ENCODE data around the gene PPP1R8.
"Not testable (repeated sequence)": the region's sequence is repeated elsewhere in the genome, so short reads cannot be mapped to it uniquely, and the experiment has no call there.

DNA sequence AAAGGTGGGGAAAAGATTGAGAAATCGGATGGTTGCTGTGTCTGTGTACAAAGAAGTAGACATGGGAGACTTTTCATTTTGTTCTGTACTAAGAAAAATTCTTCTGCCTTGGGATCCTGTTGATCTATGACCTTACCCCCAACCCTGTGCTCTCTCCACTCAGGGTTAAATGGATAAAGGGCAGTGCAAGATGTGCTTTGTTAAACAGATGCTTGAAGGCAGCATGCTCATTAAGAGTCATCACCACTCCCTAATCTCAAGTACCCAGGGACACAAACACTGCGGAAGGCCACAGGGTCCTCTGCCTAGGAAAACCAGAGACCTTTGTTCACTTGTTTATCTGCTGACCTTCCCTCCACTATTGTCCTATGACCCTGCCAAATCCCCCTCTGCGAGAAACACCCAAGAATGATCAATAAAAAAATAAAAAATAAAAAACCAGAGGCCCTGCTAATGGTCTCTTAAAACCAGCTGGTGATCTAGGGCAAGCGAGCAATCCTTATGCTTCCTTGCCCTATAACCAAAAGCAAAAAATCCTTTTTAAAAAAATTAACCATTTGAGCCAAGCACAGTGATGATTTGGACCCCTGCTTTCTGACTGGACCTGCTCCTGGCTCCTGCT lies 1.1 kb upstream of the PPP1R8 start:
- TF ChIP-seq ATF2 (CRISPR knock-in tag; IDR thresholded peaks at IDR 0.05; ENCODE audit: borderline replicate concordance, low read depth); CREB1 (CRISPR knock-in tag; IDR thresholded peaks at IDR 0.05); CTCF (IDR thresholded peaks at IDR 0.05): not testable (repeated sequence)

Data from WTC11 (cell line).